Measurements from ENCODE around the gene TSPYL2.

The TSPYL2 gene

DNA sequence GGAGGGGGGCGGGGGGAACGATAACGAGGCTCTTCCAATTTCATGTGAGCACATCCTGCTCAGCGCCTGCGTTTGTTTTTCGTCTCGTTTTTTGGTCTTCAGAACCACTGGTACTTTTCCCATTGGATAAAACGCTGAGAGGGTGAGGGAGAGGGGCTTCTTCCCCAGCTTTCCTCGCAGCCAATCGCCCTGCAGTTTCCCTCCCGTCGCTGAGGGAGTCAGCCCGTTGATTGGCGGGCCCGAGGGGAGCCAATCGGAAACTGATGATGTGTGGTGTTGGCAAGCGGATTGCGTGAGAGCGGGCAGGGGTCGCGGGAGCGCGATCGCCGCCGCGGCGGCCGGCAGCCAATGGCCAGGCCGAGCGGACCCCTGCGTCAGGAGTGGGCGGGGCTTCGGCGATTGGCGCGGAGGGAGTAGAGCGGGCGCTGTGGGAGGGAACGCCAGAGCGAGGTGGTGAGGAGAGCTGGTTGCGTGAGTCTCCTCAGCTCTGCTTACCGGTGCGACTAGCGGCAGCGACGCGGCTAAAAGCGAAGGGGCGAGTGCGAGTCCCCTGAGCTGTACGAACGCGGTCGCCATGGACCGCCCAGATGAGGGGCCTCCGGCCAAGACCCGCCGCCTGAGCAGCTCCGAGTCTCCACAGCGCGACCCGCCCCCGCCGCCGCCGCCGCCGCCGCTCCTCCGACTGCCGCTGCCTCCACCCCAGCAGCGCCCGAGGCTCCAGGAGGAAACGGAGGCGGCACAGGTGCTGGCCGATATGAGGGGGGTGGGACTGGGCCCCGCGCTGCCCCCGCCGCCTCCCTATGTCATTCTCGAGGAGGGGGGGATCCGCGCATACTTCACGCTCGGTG is at the start of gene TSPYL2:
Gene TSPYL2 (plus strand): TSS at position 443 of the 848 bp plus-strand sequence. CDS start 132 bp downstream, at position 575.
- Histone ChIP-seq H3K27ac (peak within 1 kb of the TSS; percentile 47), H3K27me3 (peaks cover 11% of the 10 kb centered on the region), H3K4me1 (ENCODE audit: control insufficient read depth in 1 of 2, insufficient read depth in 1 of 2, low read depth in 1 of 2, low read length in 1 of 2) (peaks cover 7 to 8% of the 10 kb centered on the region in 2 experiments), H3K36me3 (no peaks in the 10 kb centered on the region), H3K4me3 (ENCODE audit: low read depth in 1 of 2, low read length in 1 of 2) (peak within 1 kb of the TSS; percentile 57 to 72), H3K9me3 (no peaks in the 10 kb centered on the region)
- TF ChIP-seq, protein P1, sequence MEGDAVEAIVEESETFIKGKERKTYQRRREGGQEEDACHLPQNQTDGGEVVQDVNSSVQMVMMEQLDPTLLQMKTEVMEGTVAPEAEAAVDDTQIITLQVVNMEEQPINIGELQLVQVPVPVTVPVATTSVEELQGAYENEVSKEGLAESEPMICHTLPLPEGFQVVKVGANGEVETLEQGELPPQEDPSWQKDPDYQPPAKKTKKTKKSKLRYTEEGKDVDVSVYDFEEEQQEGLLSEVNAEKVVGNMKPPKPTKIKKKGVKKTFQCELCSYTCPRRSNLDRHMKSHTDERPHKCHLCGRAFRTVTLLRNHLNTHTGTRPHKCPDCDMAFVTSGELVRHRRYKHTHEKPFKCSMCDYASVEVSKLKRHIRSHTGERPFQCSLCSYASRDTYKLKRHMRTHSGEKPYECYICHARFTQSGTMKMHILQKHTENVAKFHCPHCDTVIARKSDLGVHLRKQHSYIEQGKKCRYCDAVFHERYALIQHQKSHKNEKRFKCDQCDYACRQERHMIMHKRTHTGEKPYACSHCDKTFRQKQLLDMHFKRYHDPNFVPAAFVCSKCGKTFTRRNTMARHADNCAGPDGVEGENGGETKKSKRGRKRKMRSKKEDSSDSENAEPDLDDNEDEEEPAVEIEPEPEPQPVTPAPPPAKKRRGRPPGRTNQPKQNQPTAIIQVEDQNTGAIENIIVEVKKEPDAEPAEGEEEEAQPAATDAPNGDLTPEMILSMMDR (IDR thresholded peaks at IDR 0.05) = no peak

DNA sequence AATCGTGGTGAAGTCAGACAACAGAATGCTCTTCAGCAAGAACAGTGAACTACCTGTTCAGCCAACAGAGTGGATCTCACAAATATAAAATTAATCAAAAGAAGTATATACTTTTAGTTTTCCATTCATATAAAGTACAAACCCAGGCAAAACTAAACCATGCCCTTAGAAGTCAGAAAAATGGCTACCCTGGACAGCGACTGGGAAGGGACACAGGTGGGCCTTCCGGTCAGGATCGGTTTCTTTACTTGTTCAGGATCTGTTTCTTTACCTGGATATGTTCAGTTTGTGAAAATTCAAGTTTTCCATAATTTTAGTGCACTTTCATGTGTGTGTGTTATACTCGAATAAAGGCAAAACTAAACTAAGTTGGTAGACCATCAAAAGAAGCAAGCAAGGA is 46.0 kb upstream of the TSPYL2 start:
- no peaks in the 10 kb centered on the region for H3K4me1 ChIP-seq (ENCODE audit: control insufficient read depth in 1 of 2, insufficient read depth in 1 of 2, low read depth in 1 of 2, low read length in 1 of 2)
- no peaks in the 10 kb centered on the region for H3K9me3 ChIP-seq
- H3K36me3 ChIP-seq = no peaks in the 10 kb centered on the region
- H3K27ac ChIP-seq = no peak overlapping the region
- TF ChIP-seq, protein P1 (IDR thresholded peaks at IDR 0.05) = no peak
- H3K4me3 ChIP-seq (ENCODE audit: low read depth in 1 of 2, low read length in 1 of 2) = no peak overlapping the region
- no peaks in the 10 kb centered on the region for H3K27me3 ChIP-seq

DNA sequence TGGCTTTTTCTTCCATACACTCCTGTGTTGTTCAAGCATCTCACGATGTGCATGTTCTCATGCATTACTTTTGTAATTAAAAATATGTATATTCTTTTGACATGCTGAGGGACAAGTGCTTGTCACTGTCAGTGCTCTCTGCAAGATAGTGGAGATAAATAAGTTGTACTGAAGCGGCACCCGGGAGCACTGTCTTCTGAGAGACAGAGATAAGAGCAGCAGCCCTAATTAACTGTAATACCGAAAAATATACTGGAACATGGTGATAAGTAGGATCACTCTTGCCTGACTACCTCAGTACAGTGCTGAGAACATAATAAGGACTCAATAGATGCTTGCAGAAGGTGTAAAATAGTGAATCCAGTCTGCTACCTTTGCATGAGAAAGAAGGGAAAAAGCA is 42.9 kb upstream of the TSPYL2 start:
- TF ChIP-seq, protein P1 (IDR thresholded peaks at IDR 0.05) = no peak
- no peaks in the 10 kb centered on the region for H3K4me1 ChIP-seq (ENCODE audit: control insufficient read depth in 1 of 2, insufficient read depth in 1 of 2, low read depth in 1 of 2, low read length in 1 of 2)
- H3K4me3 ChIP-seq (ENCODE audit: low read depth in 1 of 2, low read length in 1 of 2) = no peak overlapping the region
- H3K36me3 ChIP-seq = no peaks in the 10 kb centered on the region
- no peak overlapping the region for H3K27ac ChIP-seq
- H3K9me3 ChIP-seq = no peaks in the 10 kb centered on the region
- H3K27me3 ChIP-seq = no peaks in the 10 kb centered on the region

DNA sequence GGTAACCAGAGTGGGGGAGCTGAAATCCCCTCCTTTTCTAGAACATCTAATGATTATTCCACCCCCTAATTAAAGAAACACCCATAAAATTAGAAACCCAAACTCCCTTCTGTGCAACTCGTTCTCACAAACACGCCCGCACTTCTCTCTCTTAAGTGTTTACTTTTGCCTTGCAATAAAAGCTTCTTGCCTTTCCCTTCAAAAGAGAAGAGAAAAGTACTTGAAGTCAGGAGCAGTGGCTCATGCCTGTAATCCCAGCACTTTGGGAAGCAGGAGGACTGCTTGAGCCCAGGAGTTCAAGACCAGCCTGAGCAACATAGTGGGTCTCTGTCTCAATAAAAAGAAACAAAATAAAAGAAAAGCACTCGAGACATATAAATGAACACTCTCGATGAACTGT is 37.2 kb upstream of the TSPYL2 start:
- no peaks in the 10 kb centered on the region for H3K36me3 ChIP-seq
- no peak overlapping the region for H3K27ac ChIP-seq
- TF ChIP-seq, protein P1 (IDR thresholded peaks at IDR 0.05) = no peak
- H3K4me3 ChIP-seq (ENCODE audit: low read depth in 1 of 2, low read length in 1 of 2) = no peak overlapping the region
- H3K27me3 ChIP-seq = peaks cover 32% of the 10 kb centered on the region
- H3K9me3 ChIP-seq = no peaks in the 10 kb centered on the region
- H3K4me1 ChIP-seq (ENCODE audit: control insufficient read depth in 1 of 2, insufficient read depth in 1 of 2, low read depth in 1 of 2, low read length in 1 of 2) = no peaks in the 10 kb centered on the region

DNA sequence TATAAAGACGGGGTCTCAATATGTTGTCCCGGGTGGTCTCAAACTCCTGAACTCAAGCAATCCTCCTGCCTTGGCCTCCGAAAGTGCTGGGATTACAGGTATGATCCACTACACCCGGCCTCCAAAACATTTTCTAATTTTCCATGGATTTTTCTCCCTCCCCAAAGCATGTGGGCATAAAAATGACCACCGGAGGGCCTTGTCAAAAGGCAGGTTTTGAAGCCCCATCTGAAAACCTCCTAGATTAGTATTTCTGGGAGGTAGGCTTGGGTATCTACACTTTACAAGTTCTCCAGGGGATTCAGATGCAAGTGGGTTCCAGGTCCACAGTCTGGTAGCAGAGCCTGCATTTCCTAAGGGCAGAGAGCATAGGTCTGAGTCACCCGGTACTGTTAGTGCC is 34.9 kb upstream of the TSPYL2 start:
- Histone ChIP-seq H3K4me1 (ENCODE audit: control insufficient read depth in 1 of 2, insufficient read depth in 1 of 2, low read depth in 1 of 2, low read length in 1 of 2) (no peaks in the 10 kb centered on the region), H3K36me3 (no peaks in the 10 kb centered on the region), H3K27me3 (peaks cover 33% of the 10 kb centered on the region), H3K27ac (no peak overlapping the region), H3K9me3 (no peaks in the 10 kb centered on the region), H3K4me3 (ENCODE audit: low read depth in 1 of 2, low read length in 1 of 2) (no peak overlapping the region)
- TF ChIP-seq, protein P1 (IDR thresholded peaks at IDR 0.05) = no peak

All from neutrophil (primary cell).